HG03103 (cell line): Measurements from ENCODE around the gene MN1.

Experiments
- ATAC-seq: cut with Tn5 transposase; IDR thresholded peaks from one replicate; pipeline ENCODE4 v1.9.1; 2021; ENCODE audit warnings: low read depth; ENCODE audit not compliant: unreplicated experiment

The MN1 gene

GRCh38 chr22:27800250-27801201 lies 1.0 kb downstream of the MN1 start:
- ATAC-seq, result no peak

GRCh38 chr22:27799827-27800249 lies 1.7 kb downstream of the MN1 start:
- ATAC-seq, result no peak

- no peak for ATAC-seq
Observed at GRCh38 chr22:27799015-27799826, 2.3 kb downstream of the MN1 start.

GRCh38 chr22:27798511-27799014 lies 3.0 kb downstream of the MN1 start:
- no peak for ATAC-seq

- no peak for ATAC-seq
Observed at GRCh38 chr22:27797520-27798391, 3.8 kb downstream of the MN1 start.

- ATAC-seq, result no peak
Observed at GRCh38 chr22:27796829-27797519, 4.6 kb downstream of the MN1 start.

- no peak for ATAC-seq
Observed at GRCh38 chr22:27795696-27796517, 5.6 kb downstream of the MN1 start.

- ATAC-seq, result no peak
Observed at GRCh38 chr22:27795053-27795452, 6.5 kb downstream of the MN1 start.

- ATAC-seq, result no peak
Observed at GRCh38 chr22:27794226-27794625, 7.3 kb downstream of the MN1 start.

- no peak for ATAC-seq
Observed at GRCh38 chr22:27793576-27793975, 8.0 kb downstream of the MN1 start.

GRCh38 chr22:27792452-27793161 lies 8.9 kb downstream of the MN1 start:
- ATAC-seq, result no peak

GRCh38 chr22:27791859-27792241 lies 9.7 kb downstream of the MN1 start:
- ATAC-seq, result no peak

GRCh38 chr22:27791159-27791858 lies 10.2 kb downstream of the MN1 start:
- no peak for ATAC-seq

GRCh38 chr22:27790376-27791158 lies 11.0 kb downstream of the MN1 start:
- no peak for ATAC-seq

GRCh38 chr22:27788500-27789288 lies 12.9 kb downstream of the MN1 start:
- no peak for ATAC-seq

- no peak for ATAC-seq
Observed at GRCh38 chr22:27786965-27787364, 14.6 kb downstream of the MN1 start.
